Measurements from ENCODE around the gene ADI1. TPM values are rescaled to one million over a fixed set of nuclear protein-coding genes. Genes with fewer than 3 reads are reported as not detected.

ADI1 gene
- total RNA-seq, 4 donors from 2014 or later, result 44.1 to 110 (median 78.1) TPM

- DNase-seq, result no peak
- Histone ChIP-seq H3K4me1 (no peaks in the 10 kb centered on the region), H3K27me3 (no peaks in the 10 kb centered on the region), H3K27ac (peak overlapping the region in 3 of 4 donors; percentile 35 to 60 (median 48)), H3K36me3 (peaks cover 0 to 21% (median 0%) of the 10 kb centered on the region in 4 donors), H3K4me3 (no peak overlapping the region), H3K9me3 (no peaks in the 10 kb centered on the region)
- intact Hi-C loops (cut with DNase I; ENCODE audit: low total_unique reads), result no loop called here
- in situ Hi-C loops (cut with MboI; ENCODE audit: low pct_ligation_motif_present in 1 of 4, low pct_unique_long_range_greater_than_20kb in 1 of 4, low sequenced_read_pairs in 3 of 4), result no loop called here
- no peak for TF ChIP-seq EP300 (IDR thresholded peaks at IDR 0.05; ENCODE audit: low read depth)
- TF ChIP-seq CTCF (IDR thresholded peaks at IDR 0.05), result no peak
- no peak for TF ChIP-seq POLR2A (IDR thresholded peaks at IDR 0.05)
- no peak for TF ChIP-seq POLR2AphosphoS5 (IDR thresholded peaks at IDR 0.05)
- WGBS, 2 donors (ENCODE audit: low coverage in 1 of 2), result 91 to 100% methylated on average over 4 to 7 of the region's 7 CpGs
These were observed 49.8 kb downstream of the ADI1 start for GRCh38 chr2:3469486-3469885.

- Histone ChIP-seq H3K9me3 (no peaks in the 10 kb centered on the region), H3K4me3 (no peak overlapping the region), H3K27ac (no peak overlapping the region), H3K4me1 (no peaks in the 10 kb centered on the region), H3K36me3 (peaks cover 0 to 17% (median 0%) of the 10 kb centered on the region in 4 donors), H3K27me3 (no peaks in the 10 kb centered on the region)
- DNase-seq, result no peak
- 90 to 92% methylated on average over 3 to 31 of the region's 31 CpGs for WGBS, 2 donors (ENCODE audit: low coverage in 1 of 2)
- in situ Hi-C loops (cut with MboI; ENCODE audit: low pct_ligation_motif_present in 1 of 4, low pct_unique_long_range_greater_than_20kb in 1 of 4, low sequenced_read_pairs in 3 of 4) (no loop called here), intact Hi-C loops (cut with DNase I; ENCODE audit: low total_unique reads) (no loop called here)
- TF ChIP-seq POLR2A (IDR thresholded peaks at IDR 0.05), result no peak
- TF ChIP-seq EP300 (IDR thresholded peaks at IDR 0.05; ENCODE audit: low read depth), result no peak
- TF ChIP-seq CTCF (IDR thresholded peaks at IDR 0.05), result no peak
- no peak for TF ChIP-seq POLR2AphosphoS5 (IDR thresholded peaks at IDR 0.05)
These were observed 50.9 kb downstream of the ADI1 start for GRCh38 chr2:3468296-3468988.

- H3K27me3 ChIP-seq, result no peaks in the 10 kb centered on the region
- no peak for TF ChIP-seq EP300 (IDR thresholded peaks at IDR 0.05; ENCODE audit: low read depth)
- no peak for TF ChIP-seq POLR2A (IDR thresholded peaks at IDR 0.05)
- no peak for TF ChIP-seq CTCF (IDR thresholded peaks at IDR 0.05)
- TF ChIP-seq POLR2AphosphoS5 (IDR thresholded peaks at IDR 0.05), result no peak
- peaks cover 0 to 12% (median 0%) of the 10 kb centered on the region in 4 donors for H3K36me3 ChIP-seq
- no peak for DNase-seq
- H3K4me3 ChIP-seq, result no peak overlapping the region
- in situ Hi-C loops (cut with MboI; ENCODE audit: low pct_ligation_motif_present in 1 of 4, low pct_unique_long_range_greater_than_20kb in 1 of 4, low sequenced_read_pairs in 3 of 4) (no loop called here), intact Hi-C loops (cut with DNase I; ENCODE audit: low total_unique reads) (no loop called here)
- no peaks in the 10 kb centered on the region for H3K9me3 ChIP-seq
- H3K4me1 ChIP-seq, result no peaks in the 10 kb centered on the region
- no peak overlapping the region for H3K27ac ChIP-seq
- WGBS, 2 donors (ENCODE audit: low coverage in 1 of 2), result 95% methylated on average over 15 of the region's 15 CpGs; no CpG with 5 or more reads in 1 of the 2 donors
These were observed 51.7 kb downstream of the ADI1 start for GRCh38 chr2:3467654-3468053.

- Histone ChIP-seq H3K27me3 (no peaks in the 10 kb centered on the region), H3K9me3 (no peaks in the 10 kb centered on the region), H3K4me3 (no peak overlapping the region), H3K4me1 (peaks cover 0 to 1% (median under 1%) of the 10 kb centered on the region in 4 donors), H3K36me3 (peaks cover 0 to 6% (median 0%) of the 10 kb centered on the region in 4 donors), H3K27ac (no peak overlapping the region)
- intact Hi-C loops (cut with DNase I; ENCODE audit: low total_unique reads) (no loop called here), in situ Hi-C loops (cut with MboI; ENCODE audit: low pct_ligation_motif_present in 1 of 4, low pct_unique_long_range_greater_than_20kb in 1 of 4, low sequenced_read_pairs in 3 of 4) (no loop called here)
- no peak for DNase-seq
- 91 to 100% methylated on average over 2 to 14 of the region's 14 CpGs for WGBS, 2 donors (ENCODE audit: low coverage in 1 of 2)
- TF ChIP-seq CTCF (IDR thresholded peaks at IDR 0.05) (no peak), POLR2A (IDR thresholded peaks at IDR 0.05) (no peak), POLR2AphosphoS5 (IDR thresholded peaks at IDR 0.05) (no peak), EP300 (IDR thresholded peaks at IDR 0.05; ENCODE audit: low read depth) (no peak)
These were observed 52.4 kb downstream of the ADI1 start for GRCh38 chr2:3466966-3467365.

All from transverse colon (tissue), 4 donors.